Smooth muscle cell (in vitro differentiated cells): Measurements from ENCODE around the gene YARS1. TPM values are rescaled to one million over a fixed set of nuclear protein-coding genes. Genes with fewer than 3 reads are reported as not detected.

Experiments
- DNase-seq: peaks from one replicate; lab custom pipeline; 2025; ENCODE audit not compliant: unreplicated experiment; lab: John Stamatoyannopoulos, UW
- H2AFZ ChIP-seq: fragments of 200-600 bp; sonication (generic); 2 replicates; pipeline ENCODE4 v1.6.0; 2016; ENCODE audit warnings: antibody characterized with exemption, low read depth, mild to moderate bottlenecking
- H3F3A ChIP-seq: fragments of 200-600 bp; sonication (generic); 2 replicates; pipeline ENCODE4 v1.6.0; 2017; ENCODE audit warnings: antibody characterized with exemption, low read depth
- H3K27ac ChIP-seq: fragments of 200-600 bp; sonication (generic); 2 replicates; pipeline ENCODE4 v1.5.1; 2016; ENCODE audit warnings: low read depth, mild to moderate bottlenecking
- H3K27me3 ChIP-seq: fragments of 200-600 bp; sonication (generic); 2 replicates; pipeline ENCODE4 v1.6.1; 2016; ENCODE audit warnings: low read depth, mild to moderate bottlenecking
- H3K36me3 ChIP-seq: fragments of 200-600 bp; sonication (generic); 2 replicates; pipeline ENCODE4 v1.5.1; 2016; ENCODE audit warnings: low read depth
- H3K4me1 ChIP-seq: fragments of 200-600 bp; sonication (generic); 2 replicates; pipeline ENCODE4 v1.5.1; 2016; ENCODE audit warnings: low read depth
- H3K4me2 ChIP-seq: fragments of 200-600 bp; sonication (generic); 2 replicates; pipeline ENCODE4 v1.6.0; 2016; ENCODE audit warnings: mild to moderate bottlenecking
- H3K4me3 ChIP-seq: fragments of 200-600 bp; sonication (generic); 2 replicates; pipeline ENCODE4 v1.5.1; 2016; ENCODE audit warnings: mild to moderate bottlenecking
- H3K79me2 ChIP-seq: fragments of 200-600 bp; sonication (generic); 2 replicates; pipeline ENCODE4 v1.6.0; 2016; ENCODE audit warnings: low read depth, mild to moderate bottlenecking
- H3K9ac ChIP-seq: fragments of 200-600 bp; sonication (generic); 2 replicates; pipeline ENCODE4 v1.6.0; 2016; ENCODE audit warnings: low read depth
- H3K9me3 ChIP-seq: fragments of 200-600 bp; sonication (generic); replicated peaks from 2 replicates; pipeline ENCODE4 v1.5.1; 2016; ENCODE audit warnings: low read depth
- H4K20me1 ChIP-seq: fragments of 200-600 bp; sonication (generic); 2 replicates; pipeline ENCODE4 v1.6.0; 2016; ENCODE audit warnings: low read depth
- WGBS: methylation state at CpG from one replicate; pipeline ENCODE4 v1.1.7; 2016; ENCODE audit warnings: low lambda C conversion rate; 5-methylcytosine and 5-hydroxymethylcytosine counted together
- polyA plus RNA-seq: library from polyadenylated mRNA; unstranded; fragments of >200 nt; fragmentation: Nextera tagmentation; extraction: Ambion mirVana; gene quantifications from 2 replicates; pipeline ENCODE4 v1.2.1, GENCODE V29; 2016
- total RNA-seq: library from RNA; depleted of rRNA; stranded (reverse); fragments of >200 nt; gene quantifications from 2 replicates; pipeline ENCODE4 v1.2.3, GENCODE V29; 2014
- TF ChIP-seq, protein P1 (sequence below): fragments of 200-600 bp; sonication (generic); IDR thresholded peaks from 2 replicates; pipeline ENCODE4 v1.5.1; 2017; ENCODE audit warnings: borderline replicate concordance, mild to moderate bottlenecking, antibody characterized with exemption; ENCODE audit not compliant: insufficient read depth, poor library complexity, severe bottlenecking

YARS1 gene
- total and polyA plus RNA-seq, 2 experiments from 2014 or later, result 52.1 to 82.9 TPM

DNA sequence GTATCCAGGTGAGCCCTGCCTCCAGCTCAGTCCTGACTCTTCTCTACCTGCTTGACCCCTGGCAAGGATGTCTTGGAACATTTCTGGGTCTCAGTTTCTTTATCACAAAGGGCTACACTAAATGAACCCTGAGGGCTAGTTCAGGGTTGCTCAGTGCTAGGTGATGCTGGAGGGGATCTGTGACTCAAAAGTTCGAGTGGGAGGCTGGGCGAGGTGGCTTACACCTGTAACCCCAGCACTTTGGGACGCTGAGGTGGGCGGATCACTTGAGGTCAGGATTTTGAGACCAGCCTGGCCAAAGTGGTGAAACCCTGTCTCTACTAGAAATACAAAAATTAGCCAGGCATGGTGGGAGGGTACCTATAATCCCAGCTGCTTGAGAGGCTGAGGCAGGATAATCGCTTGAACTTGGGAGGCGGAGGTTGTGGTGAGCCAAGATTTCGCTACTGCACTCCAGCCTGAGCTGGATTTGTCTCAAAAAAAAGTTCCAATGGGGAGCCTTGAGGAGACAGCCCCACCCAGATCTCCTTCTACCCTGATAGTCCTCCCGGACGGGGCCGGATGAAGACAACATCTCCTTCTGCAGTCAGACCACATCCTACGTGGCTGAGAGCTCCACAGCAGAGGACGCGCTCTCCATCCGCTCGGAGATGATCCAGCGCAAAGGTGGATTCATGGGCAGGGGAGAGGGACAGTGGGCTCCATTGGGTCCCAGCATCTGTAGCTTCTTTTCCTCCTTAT is 48.9 kb downstream of the YARS1 start:
- Histone ChIP-seq H3K4me3 (no peak overlapping the region), H3K4me2 (no peak overlapping the region), H4K20me1 (peaks cover 25% of the 10 kb centered on the region), H3K36me3 (no peaks in the 10 kb centered on the region), H3K4me1 (peaks cover 22% of the 10 kb centered on the region), H3K79me2 (peaks cover 12% of the 10 kb centered on the region), H3K27ac (no peak overlapping the region), H3K9ac (no peak overlapping the region), H3K27me3 (no peaks in the 10 kb centered on the region), H3K9me3 (no peaks in the 10 kb centered on the region), H2AFZ (no peak overlapping the region), H3F3A (peaks cover 4% of the 10 kb centered on the region)
- TF ChIP-seq, protein P1, sequence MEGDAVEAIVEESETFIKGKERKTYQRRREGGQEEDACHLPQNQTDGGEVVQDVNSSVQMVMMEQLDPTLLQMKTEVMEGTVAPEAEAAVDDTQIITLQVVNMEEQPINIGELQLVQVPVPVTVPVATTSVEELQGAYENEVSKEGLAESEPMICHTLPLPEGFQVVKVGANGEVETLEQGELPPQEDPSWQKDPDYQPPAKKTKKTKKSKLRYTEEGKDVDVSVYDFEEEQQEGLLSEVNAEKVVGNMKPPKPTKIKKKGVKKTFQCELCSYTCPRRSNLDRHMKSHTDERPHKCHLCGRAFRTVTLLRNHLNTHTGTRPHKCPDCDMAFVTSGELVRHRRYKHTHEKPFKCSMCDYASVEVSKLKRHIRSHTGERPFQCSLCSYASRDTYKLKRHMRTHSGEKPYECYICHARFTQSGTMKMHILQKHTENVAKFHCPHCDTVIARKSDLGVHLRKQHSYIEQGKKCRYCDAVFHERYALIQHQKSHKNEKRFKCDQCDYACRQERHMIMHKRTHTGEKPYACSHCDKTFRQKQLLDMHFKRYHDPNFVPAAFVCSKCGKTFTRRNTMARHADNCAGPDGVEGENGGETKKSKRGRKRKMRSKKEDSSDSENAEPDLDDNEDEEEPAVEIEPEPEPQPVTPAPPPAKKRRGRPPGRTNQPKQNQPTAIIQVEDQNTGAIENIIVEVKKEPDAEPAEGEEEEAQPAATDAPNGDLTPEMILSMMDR, result no peak
- no peak for DNase-seq
- 87% methylated on average over 16 of the region's 16 CpGs for WGBS

DNA sequence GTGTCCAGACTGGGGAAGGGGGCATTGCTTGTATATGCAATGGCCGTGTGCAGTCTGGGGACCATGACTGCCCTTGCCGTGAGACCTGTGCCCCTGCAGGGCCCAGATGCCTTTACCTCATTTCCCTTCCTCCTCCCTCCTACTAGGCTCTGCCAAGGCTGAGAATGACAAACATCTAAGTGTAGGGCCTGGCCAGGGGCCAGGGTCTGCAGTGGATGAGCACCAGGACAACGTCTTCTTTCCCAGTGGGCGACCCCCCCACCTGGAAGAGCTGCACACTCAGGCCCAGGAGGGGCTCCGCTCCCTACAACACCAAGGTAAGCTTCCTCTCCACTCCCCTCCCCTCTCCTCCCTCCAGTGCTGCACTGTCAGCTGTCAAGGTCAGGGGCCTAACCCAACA is 49.5 kb downstream of the YARS1 start:
- H3F3A ChIP-seq, result peaks cover 4% of the 10 kb centered on the region
- H3K4me2 ChIP-seq, result no peak overlapping the region
- no peaks in the 10 kb centered on the region for H3K36me3 ChIP-seq
- H4K20me1 ChIP-seq, result peaks cover 25% of the 10 kb centered on the region
- TF ChIP-seq, protein P1, result no peak
- H2AFZ ChIP-seq, result no peak overlapping the region
- peaks cover 15% of the 10 kb centered on the region for H3K79me2 ChIP-seq
- H3K27ac ChIP-seq, result no peak overlapping the region
- no peaks in the 10 kb centered on the region for H3K27me3 ChIP-seq
- no peak for DNase-seq
- no peak overlapping the region for H3K9ac ChIP-seq
- peaks cover 22% of the 10 kb centered on the region for H3K4me1 ChIP-seq
- no peak overlapping the region for H3K4me3 ChIP-seq
- 84% methylated on average over 5 of the region's 5 CpGs for WGBS
- H3K9me3 ChIP-seq, result no peaks in the 10 kb centered on the region

DNA sequence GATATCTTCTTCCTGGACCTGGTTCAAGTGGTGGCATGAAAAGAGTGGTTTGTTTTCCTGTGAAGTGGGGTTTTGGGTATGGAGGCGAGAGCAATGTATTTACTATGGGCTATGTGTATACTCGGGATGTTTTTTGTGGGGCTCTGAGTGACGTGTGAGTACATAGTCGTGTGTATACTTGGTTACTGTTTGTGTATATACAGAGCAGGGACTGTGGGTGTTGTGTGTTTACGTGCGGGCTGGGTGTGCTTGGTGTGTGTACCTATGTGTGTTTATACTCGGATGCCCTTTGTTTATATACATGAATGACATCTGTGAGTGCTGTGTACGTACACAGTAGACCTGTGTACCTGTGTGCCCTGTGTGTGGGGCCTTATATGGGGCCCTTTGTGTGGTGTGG is 50.0 kb downstream of the YARS1 start:
- H3K4me2 ChIP-seq, result peak overlapping the region; percentile 84
- TF ChIP-seq, protein P1, result no peak
- DNase-seq, result no peak
- no peaks in the 10 kb centered on the region for H3K36me3 ChIP-seq
- no peak overlapping the region for H3K9ac ChIP-seq
- no peak overlapping the region for H3K27ac ChIP-seq
- H3K27me3 ChIP-seq, result no peaks in the 10 kb centered on the region
- peaks cover 17% of the 10 kb centered on the region for H3K79me2 ChIP-seq
- no peak overlapping the region for H2AFZ ChIP-seq
- H3K4me3 ChIP-seq, result peak overlapping the region; percentile 10
- H4K20me1 ChIP-seq, result peaks cover 25% of the 10 kb centered on the region
- peaks cover 22% of the 10 kb centered on the region for H3K4me1 ChIP-seq
- WGBS, result 74% methylated on average over 8 of the region's 8 CpGs
- peaks cover 4% of the 10 kb centered on the region for H3F3A ChIP-seq
- H3K9me3 ChIP-seq, result no peaks in the 10 kb centered on the region

DNA sequence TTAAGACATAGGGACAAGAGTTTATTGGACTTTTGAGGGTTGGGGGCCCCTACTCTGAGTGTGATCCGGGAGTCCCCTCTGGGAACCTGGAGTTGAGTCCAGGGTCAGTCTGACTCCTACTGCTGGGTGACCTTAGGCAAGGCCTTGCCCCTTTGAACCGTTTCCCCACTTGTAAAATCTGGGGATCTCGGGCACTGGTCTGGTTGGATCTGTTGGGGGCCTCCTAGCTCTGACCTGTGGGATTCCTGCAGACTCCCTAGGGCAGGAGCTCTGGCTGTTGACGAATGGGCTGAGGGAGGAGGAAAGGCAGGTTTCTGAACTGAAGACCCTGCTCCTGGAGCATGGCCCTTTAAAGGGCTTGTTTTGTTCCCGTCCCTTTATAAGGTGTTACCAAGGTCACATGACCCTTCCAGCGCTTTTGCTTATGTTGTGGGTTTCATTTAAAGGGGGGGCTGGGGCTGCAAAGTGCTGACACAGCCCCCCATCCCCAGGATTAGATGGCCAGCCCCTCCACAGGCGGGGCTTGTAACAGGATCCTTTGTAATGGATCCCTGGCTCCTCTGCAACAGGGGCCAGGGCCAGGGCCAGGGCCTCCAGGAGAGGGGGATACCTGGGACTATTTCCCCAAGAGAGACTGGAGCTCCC is 50.7 kb downstream of the YARS1 start:
- Histone ChIP-seq H3K4me1 (peaks cover 24% of the 10 kb centered on the region), H3K27me3 (no peaks in the 10 kb centered on the region), H3K4me2 (peak overlapping the region; percentile 84), H3K4me3 (peak overlapping the region; percentile 31), H3K27ac (no peak overlapping the region), H3K9me3 (no peaks in the 10 kb centered on the region), H3K9ac (no peak overlapping the region), H3F3A (peaks cover 4% of the 10 kb centered on the region), H2AFZ (no peak overlapping the region), H4K20me1 (peaks cover 28% of the 10 kb centered on the region), H3K36me3 (no peaks in the 10 kb centered on the region), H3K79me2 (peaks cover 17% of the 10 kb centered on the region)
- TF ChIP-seq, protein P1, result no peak
- 39% methylated on average over 7 of the region's 7 CpGs for WGBS
- DNase-seq, result no peak
